ENCODE measurements around the gene LRFN5.
"Not testable (repeated sequence)": the region's sequence is repeated elsewhere in the genome, so short reads cannot be mapped to it uniquely, and the experiment has no call there.

Gene LRFN5

DNA sequence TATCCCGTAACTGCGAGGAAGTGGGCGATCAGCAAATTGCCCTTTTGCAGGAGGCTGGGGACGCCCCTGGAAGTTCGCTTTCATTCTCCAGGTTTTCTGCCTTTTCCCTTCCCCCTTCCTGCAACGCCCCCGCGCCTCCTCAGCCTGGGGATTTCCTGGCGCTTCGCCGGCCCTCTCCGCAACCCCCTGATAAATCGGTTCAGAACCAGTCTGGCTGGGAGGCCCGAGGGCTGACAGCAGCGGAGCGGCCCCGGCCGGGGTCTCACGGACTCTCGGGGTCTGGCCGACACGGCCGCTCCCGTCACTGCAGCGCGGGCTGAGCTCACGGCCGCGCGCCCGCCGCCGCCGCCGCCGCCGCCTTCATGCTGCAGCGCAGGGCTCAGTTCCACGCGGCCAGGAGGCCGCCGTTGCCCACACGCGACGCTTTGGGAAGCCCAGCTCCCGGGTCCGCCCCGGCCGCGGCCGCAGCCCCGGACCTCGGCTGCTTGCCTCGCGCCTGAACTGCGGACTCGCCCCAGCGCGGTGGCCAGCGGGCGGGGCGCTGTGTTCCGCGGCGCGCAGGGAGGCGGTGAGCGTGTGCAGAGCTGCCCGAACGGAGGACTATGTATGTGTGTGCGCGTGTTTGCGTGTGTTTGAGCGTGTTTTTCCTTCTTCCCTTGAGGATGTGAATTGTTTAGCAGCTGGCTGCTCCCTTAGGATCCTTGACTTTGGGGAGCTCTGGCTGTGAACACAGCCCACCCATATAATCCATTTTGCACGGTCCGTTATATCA, at the start of gene LRFN5:
Gene LRFN5 (plus strand): TSS at position 345 of the 772 bp plus-strand sequence.
- no peak for DNase-seq

DNA sequence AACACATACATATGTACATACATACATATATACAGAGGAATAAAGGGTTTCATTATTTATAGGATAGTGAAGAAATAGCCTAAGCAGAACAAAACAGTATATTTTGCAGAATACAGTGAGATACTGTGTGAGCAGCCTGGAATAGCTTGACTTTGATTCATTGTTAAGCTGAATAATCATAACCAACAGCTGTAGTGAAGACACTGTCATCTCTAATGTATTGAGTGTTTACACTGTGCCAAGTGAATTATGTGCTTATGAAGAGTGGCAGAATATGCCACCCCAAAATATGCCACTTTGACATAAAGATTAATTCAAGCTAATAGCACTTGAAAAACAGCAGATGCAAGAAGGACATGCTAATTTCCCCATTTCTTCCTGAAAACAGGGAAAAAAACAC, 48.2 kb upstream of the LRFN5 start:
- DNase-seq, result no peak

DNA sequence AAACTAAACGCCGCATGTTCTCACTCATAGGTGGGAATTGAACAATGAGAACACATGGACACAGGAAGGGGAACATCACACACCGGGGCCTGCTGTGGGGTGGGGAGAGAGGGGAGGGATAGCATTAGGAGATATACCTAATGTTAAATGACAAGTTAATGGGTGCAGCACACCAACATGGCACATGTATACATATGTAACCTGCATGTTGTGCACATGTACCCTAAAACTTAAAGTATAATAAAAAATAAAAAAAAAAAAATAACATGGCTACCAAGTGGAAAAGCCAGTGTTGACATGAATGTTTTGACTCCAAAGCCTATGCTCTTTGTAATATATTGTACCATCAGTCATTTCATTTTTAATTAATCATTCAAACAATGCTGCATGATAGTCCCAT, 39.8 kb upstream of the LRFN5 start:
- DNase-seq, result not testable (repeated sequence)

DNA sequence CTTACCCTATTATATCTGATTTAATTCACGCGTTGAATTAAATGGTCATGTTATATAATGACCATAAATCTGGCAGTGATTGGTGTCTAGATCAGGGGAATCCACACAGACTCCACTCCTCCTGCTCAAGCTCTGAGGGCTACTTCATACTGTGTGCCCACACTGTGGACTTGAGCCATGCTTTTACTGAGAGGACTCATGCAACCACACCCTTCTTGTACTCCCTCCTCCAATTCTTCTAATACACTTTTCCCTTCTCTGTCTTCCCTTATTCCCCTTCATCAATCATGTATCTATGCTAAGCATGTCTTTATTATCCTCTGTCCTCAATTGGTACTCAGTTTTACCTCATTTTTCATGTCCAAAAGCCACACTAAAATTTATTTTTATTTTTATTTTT, 37.7 kb upstream of the LRFN5 start:
- no peak for DNase-seq

DNA sequence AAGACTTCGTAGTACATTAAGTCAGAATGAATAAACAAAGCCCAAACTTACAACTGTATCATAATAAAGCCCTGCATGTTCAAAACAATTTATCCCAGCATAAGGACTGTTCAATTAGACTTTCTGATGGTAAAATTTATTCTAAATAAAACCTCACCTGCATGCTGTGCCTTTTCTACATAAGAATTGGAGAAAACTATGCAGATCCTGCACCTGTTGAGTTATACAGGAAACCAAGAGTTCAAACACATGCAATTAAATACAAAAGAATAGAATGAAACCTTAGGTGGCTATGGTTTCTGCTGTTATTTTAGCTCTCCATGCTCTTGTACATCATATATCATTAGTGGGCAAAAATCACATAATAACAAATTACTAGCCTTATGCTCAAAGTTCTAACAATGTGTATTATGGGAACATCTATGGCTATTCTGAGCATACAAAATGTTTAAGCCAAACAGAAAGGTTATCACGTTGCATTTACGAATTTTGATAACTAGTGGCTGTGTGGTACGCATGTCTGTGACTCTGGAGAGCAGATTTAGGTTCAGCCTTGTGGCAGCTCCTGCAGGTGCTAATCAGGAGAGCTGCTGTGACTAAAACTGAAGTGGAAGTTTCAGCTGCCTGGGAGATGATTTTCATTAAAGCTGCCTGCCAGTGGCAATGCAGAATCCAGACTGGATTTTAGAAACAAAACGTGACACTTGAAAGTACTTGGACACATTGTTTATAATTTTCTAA, 36.1 kb upstream of the LRFN5 start:
- DNase-seq, result no peak

DNA sequence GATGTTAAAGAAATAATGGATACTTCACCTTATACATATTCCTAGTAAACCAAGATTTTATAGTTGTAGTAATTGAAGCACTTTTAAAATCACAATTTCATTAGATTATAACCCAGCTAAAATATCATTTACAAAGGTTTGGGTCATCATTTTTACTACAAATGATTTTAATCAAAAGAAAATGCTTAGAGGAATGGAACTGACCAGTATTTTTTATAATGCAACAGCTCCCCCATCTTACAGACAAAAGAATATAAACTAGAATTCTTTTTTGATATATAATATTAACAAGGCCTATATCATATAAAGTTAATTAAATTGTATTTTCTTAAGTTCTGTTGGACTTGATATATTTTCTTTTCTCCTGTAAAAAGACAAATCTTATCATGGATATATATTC, 20.4 kb upstream of the LRFN5 start:
- DNase-seq, result no peak

DNA sequence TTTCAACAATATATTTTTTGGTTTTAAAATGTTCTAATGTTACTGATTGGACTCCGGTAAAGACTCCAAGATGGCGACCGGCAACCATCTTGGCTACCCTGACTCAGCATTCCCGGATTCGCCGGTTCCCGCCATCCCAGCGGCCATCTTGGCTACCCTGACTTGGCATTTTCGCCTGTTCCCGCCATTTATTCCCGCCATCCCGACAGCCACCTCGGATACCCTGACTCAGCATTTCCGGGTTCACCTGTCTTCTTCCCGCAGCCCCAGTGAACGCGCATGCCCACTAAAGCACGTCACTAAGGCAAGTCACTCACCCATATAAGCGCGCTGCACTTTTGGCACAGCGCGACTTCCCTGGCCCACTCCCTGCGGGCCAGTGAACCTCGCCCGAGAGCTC, 9.0 kb upstream of the LRFN5 start:
- no peak for DNase-seq

DNA sequence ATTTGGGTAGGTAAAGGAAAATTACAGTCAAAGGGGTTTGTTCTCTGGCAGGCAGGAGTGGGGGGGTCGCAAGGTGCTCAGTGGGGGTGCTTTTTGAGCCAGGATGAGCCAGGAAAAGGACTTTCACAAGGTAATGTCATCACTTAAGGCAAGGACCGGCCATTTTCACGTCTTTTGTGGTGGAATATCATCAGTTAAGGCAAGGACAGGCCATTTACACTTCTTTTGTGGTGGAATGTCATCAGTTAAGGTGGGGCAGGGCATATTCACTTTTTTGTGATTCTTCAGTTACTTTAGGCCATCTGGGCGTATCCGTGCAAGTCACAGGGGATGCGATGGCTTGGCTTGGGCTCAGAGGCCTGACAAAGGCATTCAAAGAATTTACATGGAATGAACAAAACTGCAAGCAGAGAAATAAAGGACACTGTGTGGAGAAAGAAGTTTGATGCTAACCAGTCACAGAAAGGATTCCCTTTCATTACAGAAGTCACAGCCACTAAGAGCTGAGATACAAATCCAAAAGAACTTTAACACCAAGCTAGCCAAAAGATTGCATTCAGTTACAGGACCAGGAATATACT, 6.8 kb upstream of the LRFN5 start:
- not testable (repeated sequence) for DNase-seq

DNA sequence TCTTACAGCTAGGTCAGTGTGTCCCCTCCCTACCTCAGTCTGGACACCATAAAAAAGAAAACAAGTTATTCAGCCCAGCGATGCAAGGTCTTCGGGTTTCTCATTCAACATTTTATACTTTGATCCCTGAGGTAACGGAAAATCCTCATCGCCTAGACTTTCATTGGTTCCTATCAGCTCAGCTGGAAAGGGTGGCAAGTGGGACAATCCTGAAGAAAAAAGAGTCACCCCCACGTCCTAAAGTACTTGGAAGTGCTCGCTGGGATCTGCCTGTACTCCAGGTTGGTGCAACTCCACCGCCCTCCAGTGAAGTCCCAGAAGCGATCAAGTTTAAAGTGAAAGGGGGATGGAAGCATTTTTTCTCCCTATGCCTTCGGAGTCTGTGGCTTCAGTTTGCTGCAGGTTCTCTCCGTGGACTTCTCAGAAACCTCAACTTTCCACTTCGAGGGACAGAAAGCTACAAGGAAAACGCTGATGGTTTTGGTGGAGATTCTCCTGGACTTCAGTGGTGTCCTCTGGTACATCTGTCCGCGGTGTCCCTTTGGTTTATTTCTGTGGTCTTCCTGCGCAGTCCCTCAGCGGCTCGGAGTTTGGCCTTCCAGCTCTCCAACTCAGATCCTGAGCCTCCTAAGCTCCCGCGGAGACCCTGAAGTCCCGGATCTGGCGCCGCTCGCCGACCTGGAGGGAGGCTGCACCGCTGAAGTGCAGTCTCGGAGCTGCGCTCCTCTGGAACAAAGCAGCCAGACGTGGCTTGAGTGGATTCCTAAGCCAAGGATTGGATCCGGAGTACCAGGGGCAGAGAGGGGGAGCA, 1.8 kb upstream of the LRFN5 start:
- DNase-seq, result no peak

DNA sequence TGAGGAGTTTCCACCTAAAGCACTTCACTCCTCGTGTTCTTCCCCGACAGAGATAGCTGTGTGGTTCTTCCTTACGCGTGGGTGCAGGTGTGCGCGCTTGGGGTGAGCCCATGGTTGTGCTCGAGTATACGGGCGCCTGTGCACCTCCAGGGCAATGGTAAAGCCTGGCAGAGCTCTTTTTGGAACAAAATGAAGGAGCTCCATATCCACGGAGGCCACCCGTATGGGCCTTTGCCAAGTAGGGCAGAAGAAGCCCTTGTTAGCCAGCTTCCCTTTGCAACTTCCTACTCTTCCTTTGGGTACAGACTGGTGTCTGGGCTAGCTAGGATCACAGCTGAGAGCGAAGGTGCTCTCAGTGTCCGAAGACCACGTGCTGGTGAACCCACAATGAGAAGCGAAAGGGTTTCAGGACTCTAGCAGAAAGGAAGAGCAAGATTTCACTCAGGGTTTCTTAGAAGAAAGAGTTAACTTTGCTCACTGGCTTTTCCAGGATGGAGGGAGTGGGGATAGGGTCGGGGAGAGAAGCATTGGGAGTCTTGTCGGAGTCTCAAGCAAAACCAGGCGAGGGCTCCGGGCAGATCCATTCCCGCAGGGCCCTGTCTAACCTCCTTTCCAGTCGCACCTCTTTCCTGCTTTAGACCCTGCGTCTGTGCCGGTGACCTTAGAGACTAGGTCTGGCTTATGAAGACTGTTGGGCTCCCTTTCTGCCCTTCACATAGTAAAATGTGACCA, 960 bp upstream of the LRFN5 start:
- no peak for DNase-seq

DNA sequence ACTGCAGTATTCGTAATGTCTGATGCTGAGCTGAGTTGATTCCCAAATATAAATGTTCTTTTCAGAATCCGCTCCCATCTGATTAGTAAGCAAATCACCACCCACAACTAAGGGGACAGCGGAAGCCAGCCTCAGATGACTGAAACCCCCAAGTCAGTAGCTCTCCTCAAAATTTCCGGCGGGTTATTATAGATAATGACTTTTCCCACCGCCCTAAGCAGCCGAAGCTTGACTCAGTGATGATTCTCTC, 469 bp upstream of the LRFN5 start:
- DNase-seq, result no peak

DNA sequence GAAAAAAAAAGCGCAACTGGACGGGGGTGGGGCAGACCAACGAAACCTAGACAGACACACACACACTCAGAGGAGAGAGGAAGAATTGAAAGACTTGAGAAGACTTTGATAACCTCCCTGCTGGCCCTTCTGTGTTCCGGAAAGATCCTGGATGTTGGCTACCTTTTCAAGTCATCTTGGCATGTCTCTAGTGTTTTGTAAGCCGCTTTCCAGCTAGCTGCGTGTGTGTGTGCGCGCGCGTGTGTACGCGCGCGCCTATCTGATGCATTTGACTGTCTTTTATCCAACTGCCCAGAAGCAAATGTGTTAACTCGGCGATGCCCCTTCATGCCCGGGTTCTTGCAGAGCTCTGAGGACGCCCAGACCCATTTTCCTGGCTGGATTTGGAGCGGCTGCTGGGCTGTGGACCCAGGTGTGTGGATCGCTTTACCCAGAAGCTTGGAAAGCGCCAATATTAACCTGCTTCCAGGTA, 664 bp downstream of the LRFN5 start:
- DNase-seq, result no peak

DNA sequence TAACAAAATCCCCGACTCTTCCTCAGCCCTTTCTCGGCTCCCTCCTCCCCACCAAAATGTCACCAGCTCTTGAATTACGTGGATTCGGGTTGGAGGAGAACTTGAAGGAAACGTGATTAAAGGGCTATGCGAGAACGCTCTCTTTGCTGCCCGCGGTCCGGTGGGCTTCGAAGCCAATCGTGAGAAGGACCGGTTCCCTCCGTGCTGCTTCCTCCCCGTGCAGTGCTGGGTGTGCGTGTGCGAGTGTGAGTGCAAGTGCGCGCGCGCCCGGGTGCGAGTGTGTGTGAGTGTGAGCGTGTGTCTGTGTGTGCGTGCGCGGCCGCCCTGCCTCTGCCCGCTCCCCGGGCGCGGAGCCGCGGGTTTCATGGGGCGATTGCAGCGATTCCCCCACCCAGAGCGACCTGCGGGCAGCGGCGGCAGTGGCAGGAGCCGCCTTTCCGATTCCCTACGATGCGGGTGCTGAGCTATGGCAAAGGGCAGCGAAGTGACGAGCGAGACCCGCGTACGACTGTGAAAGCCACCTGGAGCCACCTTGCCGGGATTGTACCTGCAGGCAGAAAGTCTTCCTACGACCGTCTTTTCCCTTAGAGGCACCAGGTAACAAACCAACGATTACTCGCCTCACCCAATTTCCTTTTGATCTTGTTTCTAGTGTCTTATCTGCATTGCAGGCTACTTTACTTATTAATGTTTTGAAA, 1.4 kb downstream of the LRFN5 start:
- no peak for DNase-seq

DNA sequence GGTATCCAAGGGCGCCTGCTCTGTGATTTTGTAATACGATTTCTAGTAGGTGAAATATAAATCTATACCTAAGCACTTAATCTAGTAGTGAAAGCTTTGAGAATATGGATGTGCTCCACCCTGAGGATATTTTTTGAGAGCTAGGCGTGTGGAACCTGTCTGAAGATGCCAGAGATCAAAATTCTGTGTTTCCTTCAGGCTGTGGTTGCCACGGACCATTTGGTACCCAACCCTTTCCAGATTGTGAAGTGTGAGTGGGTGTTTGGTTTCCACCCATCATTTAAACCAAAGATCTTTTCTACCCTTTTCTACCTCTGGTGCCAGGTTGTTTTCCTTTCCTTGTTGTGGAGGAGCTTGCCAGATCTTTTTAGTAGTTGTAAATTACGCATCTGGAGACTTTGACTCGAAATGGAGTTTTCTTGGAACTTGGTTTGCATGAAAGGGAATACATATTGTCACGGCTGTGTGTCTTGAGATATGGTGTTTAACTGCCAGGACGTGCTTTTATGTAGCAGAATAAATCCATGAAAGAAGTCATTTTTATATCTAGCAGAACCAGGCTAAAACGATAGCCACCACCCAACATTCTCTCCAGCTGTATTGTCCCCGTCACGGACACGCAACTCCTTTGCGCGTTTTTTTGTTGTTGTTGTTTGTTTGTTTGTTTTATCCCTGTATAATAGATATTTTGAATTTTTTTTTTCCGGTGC, 2.2 kb downstream of the LRFN5 start:
- no peak for DNase-seq

DNA sequence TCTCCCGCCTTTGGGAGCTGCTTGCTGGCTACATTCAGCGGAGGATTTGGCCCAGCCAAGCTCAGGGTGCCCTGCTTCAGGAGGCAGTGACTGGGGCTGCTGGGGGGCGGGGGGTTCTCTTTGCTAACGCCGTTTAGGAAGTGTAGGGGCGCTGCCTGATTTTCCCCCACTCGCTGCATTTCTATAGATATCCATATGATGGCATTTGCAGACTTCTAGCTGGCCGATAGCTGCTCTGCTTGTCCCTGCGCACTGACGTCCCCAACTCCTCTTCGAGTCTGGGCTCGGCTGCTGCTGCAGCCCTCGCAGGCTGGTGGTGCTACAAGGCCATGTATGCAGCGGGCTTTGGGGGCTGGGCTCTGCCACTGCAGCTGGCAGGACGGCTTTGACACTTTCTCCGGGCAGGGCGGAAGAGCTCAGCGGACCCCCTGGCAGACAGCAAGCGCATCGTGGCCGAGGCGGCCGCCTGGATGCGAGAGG, 3.1 kb downstream of the LRFN5 start:
- no peak for DNase-seq

DNA sequence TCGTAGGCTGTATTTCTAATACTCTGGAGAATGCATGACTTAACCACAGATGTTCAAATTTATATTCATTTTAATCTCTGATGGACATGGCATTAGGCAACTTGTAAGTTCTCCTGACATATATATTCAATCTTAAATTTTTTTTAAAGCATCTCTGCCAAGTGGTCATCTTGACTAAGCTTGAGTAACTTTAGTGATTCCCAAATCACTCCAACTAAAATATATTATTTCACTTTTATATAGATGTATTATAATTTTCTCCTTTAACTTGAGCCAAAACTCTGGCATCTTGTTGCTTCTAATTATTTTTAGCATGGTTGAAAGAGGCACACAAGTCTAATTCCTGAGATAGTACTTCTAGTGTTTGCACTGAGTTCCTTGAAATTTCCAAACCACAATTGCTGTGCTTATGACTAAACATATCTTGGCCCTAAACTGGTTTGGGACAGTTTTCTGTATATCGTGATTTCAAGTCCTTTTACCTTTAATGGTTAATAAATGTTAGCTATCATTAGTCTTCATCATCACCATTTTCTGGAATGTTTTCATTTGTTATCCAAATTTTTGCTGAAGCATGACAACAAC, 8.4 kb downstream of the LRFN5 start:
- DNase-seq, result no peak

DNA sequence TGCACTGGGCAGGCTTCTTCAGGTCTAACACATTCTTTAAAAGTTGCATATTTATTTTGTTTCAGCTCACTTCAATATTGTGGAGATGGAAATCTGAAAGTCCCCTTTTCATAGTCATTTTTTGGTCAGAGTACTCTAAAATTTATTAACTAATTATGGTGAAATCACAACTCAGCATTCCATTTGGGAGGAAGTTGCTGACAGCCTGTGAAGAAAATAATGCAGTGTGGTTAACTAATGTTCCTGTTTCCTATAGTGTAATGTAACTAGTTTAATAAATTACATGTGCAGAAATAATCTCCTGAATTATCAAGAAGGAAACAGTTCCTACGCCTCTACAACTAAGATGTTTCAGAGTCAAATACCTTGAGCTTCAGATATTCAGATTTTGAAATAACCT, 17.1 kb downstream of the LRFN5 start:
- DNase-seq, result no peak

DNA sequence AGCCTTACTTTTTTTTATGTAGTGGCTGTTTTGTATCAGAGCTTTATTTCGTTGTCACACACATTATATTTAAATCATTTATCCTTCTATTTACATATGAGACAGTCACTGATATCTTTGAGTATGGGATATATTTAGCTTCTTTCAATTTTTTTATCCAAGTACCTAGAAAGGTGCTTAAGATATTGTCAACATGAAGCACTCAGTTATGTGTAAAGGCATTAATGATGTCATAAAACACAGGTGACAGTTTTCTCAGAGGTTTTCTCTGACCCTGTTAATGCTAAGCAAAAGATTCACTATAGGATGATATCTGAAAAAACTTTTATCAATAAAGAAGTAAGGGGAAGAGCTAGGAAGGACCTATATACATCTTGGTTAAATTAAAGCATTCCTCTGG, 23.2 kb downstream of the LRFN5 start:
- no peak for DNase-seq

DNA sequence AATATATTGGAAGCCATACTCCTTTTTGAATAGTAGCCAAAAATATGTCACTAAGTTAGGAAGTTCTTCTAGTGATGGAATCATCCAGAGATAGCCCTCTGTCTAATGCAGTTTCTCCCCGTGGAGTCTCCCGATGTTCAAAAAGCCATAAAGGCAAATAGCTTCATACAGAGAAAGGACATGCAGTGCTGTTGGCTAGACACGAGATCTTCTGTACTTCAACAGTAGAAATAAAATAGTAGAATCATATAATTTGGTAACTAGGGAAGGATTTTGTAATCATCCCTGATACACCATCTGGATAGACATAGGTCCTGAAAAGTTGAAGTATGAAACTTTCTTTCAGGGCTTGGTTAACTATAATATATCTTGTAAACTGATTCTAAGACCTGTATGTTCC, 27.6 kb downstream of the LRFN5 start:
- no peak for DNase-seq

DNA sequence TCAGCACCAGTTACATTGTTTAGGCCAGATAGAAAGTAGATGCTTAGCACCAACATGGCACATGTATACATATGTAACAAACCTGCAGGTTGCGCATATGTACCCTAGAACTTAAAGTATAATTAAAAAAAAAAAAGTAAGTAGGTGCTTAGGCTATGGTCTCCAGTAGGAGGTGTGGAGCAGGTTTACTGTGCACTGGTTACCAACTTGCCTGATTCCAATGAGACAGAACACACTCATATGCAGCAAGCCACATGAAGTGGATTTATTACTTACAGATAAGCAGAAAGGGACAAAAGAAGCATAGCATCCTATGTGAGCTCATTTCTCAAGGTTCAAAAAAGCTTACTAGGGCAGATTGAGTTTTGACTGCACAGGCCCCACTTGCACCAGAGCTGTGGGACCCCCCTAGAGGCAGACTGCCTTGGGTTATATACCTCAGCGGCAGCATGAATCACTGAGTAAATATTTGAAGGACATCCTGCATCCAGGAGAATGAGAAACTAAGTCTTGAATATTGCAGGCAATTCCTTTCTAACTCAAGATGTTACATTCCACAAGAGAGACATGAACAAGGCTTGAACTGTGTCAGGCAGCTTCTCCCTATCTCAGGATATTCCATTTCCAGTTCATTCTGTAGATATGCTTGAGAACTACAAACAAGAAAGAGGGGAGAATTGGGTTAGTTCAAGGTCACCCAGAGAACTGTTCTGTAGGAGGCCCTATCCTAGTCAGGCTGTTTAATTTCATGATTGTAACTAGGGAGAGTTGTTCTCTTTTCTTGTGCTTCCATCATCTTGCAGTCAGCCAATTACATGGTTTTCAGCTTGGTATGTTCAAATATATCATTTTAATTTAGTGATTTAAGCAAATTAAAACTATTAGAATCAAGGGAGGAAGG, 30.1 kb downstream of the LRFN5 start:
- DNase-seq, result no peak

Data from stimulated activated CD4-positive, alpha-beta T cell treated with anti-CD3 and anti-CD28 coated beads, Interleukin-4, amount 100 ng/mL, for 24 hours (primary cell).